ENCODE measurements around the gene RAVER2. TPM values are rescaled to one million over a fixed set of nuclear protein-coding genes. Genes with fewer than 3 reads are reported as not detected.

Gene RAVER2
- total RNA-seq, 2 experiments from 2014 or later, result 0.08 TPM; not detected in 1

- H3K9me2 ChIP-seq (ENCODE audit: insufficient read depth, low read length), result no peaks in the 10 kb centered on the region
- no TSS peak for BruUV-seq (replicated peaks)
- intact Hi-C loops (cut with micrococcal nuclease; ENCODE audit: unreplicated experiment), result no loop called here
- no peak overlapping the region for H3K4me3 ChIP-seq (ENCODE audit: low read depth, low read length, poor library complexity, severe bottlenecking)
- H3K4me2 ChIP-seq (ENCODE audit: low read length), result no peak overlapping the region
- H3K36me3 ChIP-seq (ENCODE audit: insufficient read depth, low read length), result no peaks in the 10 kb centered on the region
- no peaks in the 10 kb centered on the region for H3K9me3 ChIP-seq (ENCODE audit: low read length)
- TF ChIP-seq CTCF (conservative IDR thresholded peaks at IDR 0.05; ENCODE audit: low read length), result no peak
- no peak for TF ChIP-seq EZH2phosphoT487 (IDR thresholded peaks at IDR 0.05; ENCODE audit: borderline replicate concordance, low read depth, low read length)
- H3K4me1 ChIP-seq (ENCODE audit: insufficient read depth, low read length, poor library complexity, severe bottlenecking), result no peaks in the 10 kb centered on the region
- no peak overlapping the region for H3K27ac ChIP-seq (ENCODE audit: low read depth, low read length, poor library complexity, severe bottlenecking)
- DNase-seq (ENCODE audit: low spot score), result no peak
- no peaks in the 10 kb centered on the region for H4K20me1 ChIP-seq (ENCODE audit: insufficient read depth, low read length)
- ChIA-PET POLR2A (interaction anchor here (1.1 kb wide), 1 partner anchor 19 kb away, joined by 3 read pairs; no protein-coding TSS in a partner anchor), CTCF (ENCODE audit: unreplicated experiment) (no interaction called here)
- H2AFZ ChIP-seq (ENCODE audit: low read length), result no peak overlapping the region
- no peaks in the 10 kb centered on the region for H3K79me2 ChIP-seq (ENCODE audit: insufficient read depth, low read depth, low read length)
Observed at GRCh38 chr1:64755361-64755760, 10.5 kb downstream of the RAVER2 start.

GRCh38 chr1:64756770-64757169 is 11.9 kb downstream of the RAVER2 start:
- TF ChIP-seq CTCF (conservative IDR thresholded peaks at IDR 0.05; ENCODE audit: low read length), result no peak
- TF ChIP-seq EZH2phosphoT487 (IDR thresholded peaks at IDR 0.05; ENCODE audit: borderline replicate concordance, low read depth, low read length), result no peak
- no peaks in the 10 kb centered on the region for H3K36me3 ChIP-seq (ENCODE audit: insufficient read depth, low read length)
- no peak for DNase-seq (ENCODE audit: low spot score)
- H3K79me2 ChIP-seq (ENCODE audit: insufficient read depth, low read depth, low read length), result no peaks in the 10 kb centered on the region
- no peak overlapping the region for H3K4me3 ChIP-seq (ENCODE audit: low read depth, low read length, poor library complexity, severe bottlenecking)
- no TSS peak for BruUV-seq (replicated peaks)
- ChIA-PET CTCF (ENCODE audit: unreplicated experiment) (no interaction called here), POLR2A (interaction anchor here (0.5 kb wide), 1 partner anchor 73 kb away, joined by 4 read pairs; no protein-coding TSS in a partner anchor)
- H4K20me1 ChIP-seq (ENCODE audit: insufficient read depth, low read length), result no peaks in the 10 kb centered on the region
- no peak overlapping the region for H3K4me2 ChIP-seq (ENCODE audit: low read length)
- no peaks in the 10 kb centered on the region for H3K4me1 ChIP-seq (ENCODE audit: insufficient read depth, low read length, poor library complexity, severe bottlenecking)
- intact Hi-C loops (cut with micrococcal nuclease; ENCODE audit: unreplicated experiment), result no loop called here
- H3K9me3 ChIP-seq (ENCODE audit: low read length), result no peaks in the 10 kb centered on the region
- H3K9me2 ChIP-seq (ENCODE audit: insufficient read depth, low read length), result no peaks in the 10 kb centered on the region
- H2AFZ ChIP-seq (ENCODE audit: low read length), result no peak overlapping the region
- no peak overlapping the region for H3K27ac ChIP-seq (ENCODE audit: low read depth, low read length, poor library complexity, severe bottlenecking)

- no peak overlapping the region for H3K4me3 ChIP-seq (ENCODE audit: low read depth, low read length, poor library complexity, severe bottlenecking)
- H3K4me1 ChIP-seq (ENCODE audit: insufficient read depth, low read length, poor library complexity, severe bottlenecking), result no peaks in the 10 kb centered on the region
- no peak for TF ChIP-seq CTCF (conservative IDR thresholded peaks at IDR 0.05; ENCODE audit: low read length)
- TF ChIP-seq EZH2phosphoT487 (IDR thresholded peaks at IDR 0.05; ENCODE audit: borderline replicate concordance, low read depth, low read length), result no peak
- DNase-seq (ENCODE audit: low spot score), result no peak
- H3K79me2 ChIP-seq (ENCODE audit: insufficient read depth, low read depth, low read length), result no peaks in the 10 kb centered on the region
- CTCF ChIA-PET (ENCODE audit: unreplicated experiment), result no interaction called here
- H3K9me3 ChIP-seq (ENCODE audit: low read length), result no peaks in the 10 kb centered on the region
- H3K4me2 ChIP-seq (ENCODE audit: low read length), result no peak overlapping the region
- H2AFZ ChIP-seq (ENCODE audit: low read length), result no peak overlapping the region
- H3K9me2 ChIP-seq (ENCODE audit: insufficient read depth, low read length), result no peaks in the 10 kb centered on the region
- intact Hi-C loops (cut with micrococcal nuclease; ENCODE audit: unreplicated experiment), result no loop called here
- no peaks in the 10 kb centered on the region for H4K20me1 ChIP-seq (ENCODE audit: insufficient read depth, low read length)
- BruUV-seq (replicated peaks), result no TSS peak
- no peaks in the 10 kb centered on the region for H3K36me3 ChIP-seq (ENCODE audit: insufficient read depth, low read length)
- no peak overlapping the region for H3K27ac ChIP-seq (ENCODE audit: low read depth, low read length, poor library complexity, severe bottlenecking)
- POLR2A ChIA-PET, result no interaction called here
Observed at GRCh38 chr1:64757213-64757612, 12.3 kb downstream of the RAVER2 start.
